PFSK-1 (cell line): ENCODE results near the gene BRI3.

Experiments
- FOXP2 ChIP-seq: optimal IDR thresholded peaks from 2 replicates; pipeline ENCODE3; 2011; ENCODE audit warnings: borderline replicate concordance, control low read depth, inconsistent platforms; ENCODE audit not compliant: insufficient read depth; ENCODE audit errors: extremely low read length, extremely low read depth
- POLR2AphosphoS5 ChIP-seq: IDR thresholded peaks from 2 replicates; pipeline ENCODE4 v1.6.1; 2012; ENCODE audit warnings: low read depth, mild to moderate bottlenecking, control low read depth, low read length, moderate library complexity
- REST ChIP-seq, 2 experiments: IDR thresholded peaks; 2 replicates each; pipeline versions ENCODE4 v1.6.1 to v1.8.0; 2011 to 2012; ENCODE audit warnings: low read depth in 2 of 2, low read length in 2 of 2, control low read depth in 1 of 2, inconsistent platforms in 1 of 2, mild to moderate bottlenecking in 1 of 2, moderate library complexity in 1 of 2; ENCODE audit not compliant: insufficient read depth in 1 of 2
- SIN3A ChIP-seq: IDR thresholded peaks from 2 replicates; pipeline ENCODE4 v1.6.1; 2012; ENCODE audit warnings: mild to moderate bottlenecking, low read length, moderate library complexity, borderline replicate concordance; ENCODE audit not compliant: insufficient read depth
- TAF1 ChIP-seq: IDR thresholded peaks from 2 replicates; pipeline ENCODE4 v1.6.1; 2012; ENCODE audit warnings: low read length, control low read depth, borderline replicate concordance; ENCODE audit not compliant: insufficient read depth

Gene BRI3

GRCh38 chr7:98329791-98330373, 48.4 kb downstream of the BRI3 start:
- TF ChIP-seq POLR2AphosphoS5: no peak
- no peak for TF ChIP-seq SIN3A
- no peak for TF ChIP-seq FOXP2
- no peak for TF ChIP-seq REST (IDR thresholded peaks at IDR 0.05; ENCODE audit: insufficient read depth in 1 of 2, low read depth in 2 of 2, low read length in 2 of 2)
- no peak for TF ChIP-seq TAF1

GRCh38 chr7:98330926-98331529, 49.5 kb downstream of the BRI3 start:
- no peak for TF ChIP-seq FOXP2
- no peak for TF ChIP-seq POLR2AphosphoS5
- TF ChIP-seq SIN3A: no peak
- no peak for TF ChIP-seq REST (IDR thresholded peaks at IDR 0.05; ENCODE audit: insufficient read depth in 1 of 2, low read depth in 2 of 2, low read length in 2 of 2)
- TF ChIP-seq TAF1: no peak

GRCh38 chr7:98334081-98334480, 52.6 kb downstream of the BRI3 start:
- TF ChIP-seq SIN3A (no peak), POLR2AphosphoS5 (no peak), TAF1 (no peak), FOXP2 (no peak), REST (IDR thresholded peaks at IDR 0.05; ENCODE audit: insufficient read depth in 1 of 2, low read depth in 2 of 2, low read length in 2 of 2) (no peak)

GRCh38 chr7:98335411-98335977, 54.0 kb downstream of the BRI3 start:
- TF ChIP-seq REST (IDR thresholded peaks at IDR 0.05; ENCODE audit: insufficient read depth in 1 of 2, low read depth in 2 of 2, low read length in 2 of 2): no peak
- no peak for TF ChIP-seq TAF1
- no peak for TF ChIP-seq SIN3A
- TF ChIP-seq FOXP2: no peak
- no peak for TF ChIP-seq POLR2AphosphoS5
